ENCODE results near the gene ZNF691.

- TF ChIP-seq ZNF639 (tag by site-specific recombination; IDR thresholded peaks at IDR 0.05): no peak
- TF ChIP-seq ZBTB7A (tag by site-specific recombination; IDR thresholded peaks at IDR 0.05; ENCODE audit: low read depth): no peak
- TF ChIP-seq ZNF335 (tag by site-specific recombination; conservative IDR thresholded peaks at IDR 0.05): no peak
- no peak for TF ChIP-seq ZNF311 (tag by site-specific recombination; IDR thresholded peaks at IDR 0.05; ENCODE audit: borderline replicate concordance)
- TF ChIP-seq, protein P1, sequence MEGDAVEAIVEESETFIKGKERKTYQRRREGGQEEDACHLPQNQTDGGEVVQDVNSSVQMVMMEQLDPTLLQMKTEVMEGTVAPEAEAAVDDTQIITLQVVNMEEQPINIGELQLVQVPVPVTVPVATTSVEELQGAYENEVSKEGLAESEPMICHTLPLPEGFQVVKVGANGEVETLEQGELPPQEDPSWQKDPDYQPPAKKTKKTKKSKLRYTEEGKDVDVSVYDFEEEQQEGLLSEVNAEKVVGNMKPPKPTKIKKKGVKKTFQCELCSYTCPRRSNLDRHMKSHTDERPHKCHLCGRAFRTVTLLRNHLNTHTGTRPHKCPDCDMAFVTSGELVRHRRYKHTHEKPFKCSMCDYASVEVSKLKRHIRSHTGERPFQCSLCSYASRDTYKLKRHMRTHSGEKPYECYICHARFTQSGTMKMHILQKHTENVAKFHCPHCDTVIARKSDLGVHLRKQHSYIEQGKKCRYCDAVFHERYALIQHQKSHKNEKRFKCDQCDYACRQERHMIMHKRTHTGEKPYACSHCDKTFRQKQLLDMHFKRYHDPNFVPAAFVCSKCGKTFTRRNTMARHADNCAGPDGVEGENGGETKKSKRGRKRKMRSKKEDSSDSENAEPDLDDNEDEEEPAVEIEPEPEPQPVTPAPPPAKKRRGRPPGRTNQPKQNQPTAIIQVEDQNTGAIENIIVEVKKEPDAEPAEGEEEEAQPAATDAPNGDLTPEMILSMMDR (tag by site-specific recombination; IDR thresholded peaks at IDR 0.05): no peak
- TF ChIP-seq, protein P2, sequence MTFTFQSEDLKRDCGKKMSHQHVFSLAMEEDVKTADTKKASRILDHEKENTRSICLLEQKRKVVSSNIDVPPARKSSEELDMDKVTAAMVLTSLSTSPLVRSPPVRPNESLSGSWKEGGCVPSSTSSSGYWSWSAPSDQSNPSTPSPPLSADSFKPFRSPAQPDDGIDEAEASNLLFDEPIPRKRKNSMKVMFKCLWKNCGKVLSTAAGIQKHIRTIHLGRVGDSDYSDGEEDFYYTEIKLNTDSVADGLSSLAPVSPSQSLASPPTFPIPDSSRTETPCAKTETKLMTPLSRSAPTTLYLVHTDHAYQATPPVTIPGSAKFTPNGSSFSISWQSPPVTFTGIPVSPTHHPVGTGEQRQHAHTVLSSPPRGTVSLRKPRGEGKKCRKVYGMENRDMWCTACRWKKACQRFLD (tag by site-specific recombination; IDR thresholded peaks at IDR 0.05): no peak
- TF ChIP-seq REST (tag by site-specific recombination; IDR thresholded peaks at IDR 0.05): no peak
- TF ChIP-seq, protein P3, sequence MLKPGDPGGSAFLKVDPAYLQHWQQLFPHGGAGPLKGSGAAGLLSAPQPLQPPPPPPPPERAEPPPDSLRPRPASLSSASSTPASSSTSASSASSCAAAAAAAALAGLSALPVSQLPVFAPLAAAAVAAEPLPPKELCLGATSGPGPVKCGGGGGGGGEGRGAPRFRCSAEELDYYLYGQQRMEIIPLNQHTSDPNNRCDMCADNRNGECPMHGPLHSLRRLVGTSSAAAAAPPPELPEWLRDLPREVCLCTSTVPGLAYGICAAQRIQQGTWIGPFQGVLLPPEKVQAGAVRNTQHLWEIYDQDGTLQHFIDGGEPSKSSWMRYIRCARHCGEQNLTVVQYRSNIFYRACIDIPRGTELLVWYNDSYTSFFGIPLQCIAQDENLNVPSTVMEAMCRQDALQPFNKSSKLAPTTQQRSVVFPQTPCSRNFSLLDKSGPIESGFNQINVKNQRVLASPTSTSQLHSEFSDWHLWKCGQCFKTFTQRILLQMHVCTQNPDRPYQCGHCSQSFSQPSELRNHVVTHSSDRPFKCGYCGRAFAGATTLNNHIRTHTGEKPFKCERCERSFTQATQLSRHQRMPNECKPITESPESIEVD (tag by site-specific recombination; IDR thresholded peaks at IDR 0.05): no peak
- TF ChIP-seq ZNF10 (tag by site-specific recombination; IDR thresholded peaks at IDR 0.05): no peak
- no peak for TF ChIP-seq ZNF510 (tag by site-specific recombination; IDR thresholded peaks at IDR 0.05; ENCODE audit: insufficient replicate concordance)
- TF ChIP-seq, protein P4, sequence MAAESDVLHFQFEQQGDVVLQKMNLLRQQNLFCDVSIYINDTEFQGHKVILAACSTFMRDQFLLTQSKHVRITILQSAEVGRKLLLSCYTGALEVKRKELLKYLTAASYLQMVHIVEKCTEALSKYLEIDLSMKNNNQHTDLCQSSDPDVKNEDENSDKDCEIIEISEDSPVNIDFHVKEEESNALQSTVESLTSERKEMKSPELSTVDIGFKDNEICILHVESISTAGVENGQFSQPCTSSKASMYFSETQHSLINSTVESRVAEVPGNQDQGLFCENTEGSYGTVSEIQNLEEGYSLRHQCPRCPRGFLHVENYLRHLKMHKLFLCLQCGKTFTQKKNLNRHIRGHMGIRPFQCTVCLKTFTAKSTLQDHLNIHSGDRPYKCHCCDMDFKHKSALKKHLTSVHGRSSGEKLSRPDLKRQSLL (tag by site-specific recombination; IDR thresholded peaks at IDR 0.05): no peak
These were observed 13.7 kb upstream of the ZNF691 start for GRCh38 chr1:42832641-42833240.
